Mesenchymal stem cell (in vitro differentiated cells and primary cell): ENCODE measurements around the gene ZNF627.
"Not testable (repeated sequence)": the region's sequence is repeated elsewhere in the genome, so short reads cannot be mapped to it uniquely, and the experiment has no call there.

ENCODE experiments used
- DNase-seq: peaks from one replicate; pipeline ENCODE4 v3.0.0-alpha.2; 2013
- H2AFZ ChIP-seq: one replicate; pipeline ENCODE4 v1.6.1; 2013; ENCODE audit warnings: low read depth, mild to moderate bottlenecking, control low read depth, inconsistent platforms, low read length, moderate library complexity
- H2AK5ac ChIP-seq: 2 replicates; pipeline ENCODE4 v1.6.1; 2013; ENCODE audit warnings: low read length, moderate library complexity, mild to moderate bottlenecking, inconsistent platforms; ENCODE audit not compliant: severe bottlenecking
- H2BK120ac ChIP-seq: one replicate; pipeline ENCODE4 v1.6.1; 2013; ENCODE audit warnings: low read depth, mild to moderate bottlenecking, inconsistent platforms, low read length, moderate library complexity
- H2BK12ac ChIP-seq, 2 experiments: one replicate each; pipeline ENCODE4 v1.6.1; 2013; ENCODE audit warnings: inconsistent platforms in 2 of 2, low read length in 2 of 2, mild to moderate bottlenecking in 2 of 2, moderate library complexity in 2 of 2, control low read depth in 1 of 2
- H2BK15ac ChIP-seq: one replicate; pipeline ENCODE4 v1.6.1; 2013; ENCODE audit warnings: mild to moderate bottlenecking, low read depth, inconsistent platforms; ENCODE audit not compliant: poor library complexity, severe bottlenecking
- H2BK5ac ChIP-seq: 2 replicates; pipeline ENCODE4 v1.6.1; 2013; ENCODE audit warnings: low read depth, mild to moderate bottlenecking, low read length, control low read depth, inconsistent platforms; ENCODE audit not compliant: poor library complexity, severe bottlenecking
- H3K14ac ChIP-seq, 2 experiments: one replicate each; pipeline ENCODE4 v1.6.1; 2013; ENCODE audit warnings: inconsistent platforms in 2 of 2, low read length in 2 of 2, control low read depth in 1 of 2, mild to moderate bottlenecking in 1 of 2, moderate library complexity in 1 of 2
- H3K18ac ChIP-seq, 2 experiments: one replicate each; pipeline ENCODE4 v1.6.1; 2013; ENCODE audit warnings: inconsistent platforms in 2 of 2, low read length in 2 of 2, control low read depth in 1 of 2, low read depth in 1 of 2, mild to moderate bottlenecking in 1 of 2
- H3K23ac ChIP-seq, 2 experiments: one replicate each; pipeline ENCODE4 v1.6.1; 2013; ENCODE audit warnings: inconsistent platforms in 2 of 2, low read length in 2 of 2, mild to moderate bottlenecking in 2 of 2, moderate library complexity in 2 of 2, control low read depth in 1 of 2
- H3K27ac ChIP-seq: 2 replicates; pipeline ENCODE4 v1.5.1; 2013; ENCODE audit warnings: mild to moderate bottlenecking, moderate library complexity, low read length, control low read depth, inconsistent platforms; ENCODE audit not compliant: poor library complexity, severe bottlenecking
- H3K27me3 ChIP-seq, 2 experiments: 2 replicates each; pipeline versions ENCODE4 v1.6.1 to v1.7.0; 2013; ENCODE audit warnings: low read length in 2 of 2, mild to moderate bottlenecking in 2 of 2, moderate library complexity in 2 of 2, control low read depth in 1 of 2, inconsistent platforms in 1 of 2; ENCODE audit not compliant: control insufficient read depth in 1 of 2, insufficient read depth in 1 of 2
- H3K36me3 ChIP-seq, 2 experiments: 2 replicates each; pipeline versions ENCODE4 v1.6.1 to v1.7.0; 2013; ENCODE audit warnings: low read length in 2 of 2, control low read depth in 1 of 2, inconsistent platforms in 1 of 2, low read depth in 1 of 2, mild to moderate bottlenecking in 1 of 2; ENCODE audit not compliant: insufficient read depth in 2 of 2, control insufficient read depth in 1 of 2
- H3K4ac ChIP-seq, 2 experiments: one replicate each; pipeline ENCODE4 v1.6.1; 2013; ENCODE audit warnings: inconsistent platforms in 2 of 2, low read length in 2 of 2, mild to moderate bottlenecking in 2 of 2, moderate library complexity in 2 of 2, control low read depth in 1 of 2, low read depth in 1 of 2
- H3K4me1 ChIP-seq: 2 replicates; pipeline ENCODE4 v1.6.1; 2013; ENCODE audit warnings: low read depth, low read length, control low read depth; ENCODE audit not compliant: control insufficient read depth, insufficient read depth
- H3K4me2 ChIP-seq: 2 replicates; pipeline ENCODE4 v1.6.1; 2013; ENCODE audit warnings: low read length, mild to moderate bottlenecking, inconsistent platforms; ENCODE audit not compliant: poor library complexity, severe bottlenecking
- H3K4me3 ChIP-seq, 2 experiments: 2 replicates each; pipeline versions ENCODE4 v1.5.1 to v1.7.0; 2013; ENCODE audit warnings: low read length in 2 of 2, mild to moderate bottlenecking in 2 of 2, control low read depth in 1 of 2, low read depth in 1 of 2; ENCODE audit not compliant: insufficient read depth in 1 of 2
- H3K79me1 ChIP-seq: replicated peaks from 2 replicates; pipeline ENCODE4 v1.6.1; 2013; ENCODE audit warnings: mild to moderate bottlenecking, control low read depth, low read length, inconsistent platforms; ENCODE audit not compliant: poor library complexity, severe bottlenecking
- H3K9ac ChIP-seq: 2 replicates; pipeline ENCODE4 v1.7.0; 2013; ENCODE audit warnings: mild to moderate bottlenecking, low read length, moderate library complexity
- H3K9me3 ChIP-seq: 2 replicates; pipeline ENCODE4 v1.7.0; 2013; ENCODE audit warnings: mild to moderate bottlenecking, low read length; ENCODE audit not compliant: control insufficient read depth
- H4K8ac ChIP-seq: one replicate; pipeline ENCODE4 v1.6.1; 2013; ENCODE audit warnings: inconsistent platforms, mild to moderate bottlenecking, low read length, moderate library complexity
- H4K91ac ChIP-seq: one replicate; pipeline ENCODE4 v1.6.1; 2013; ENCODE audit warnings: mild to moderate bottlenecking, low read length, inconsistent platforms
- WGBS: methylation state at CpG from one replicate; pipeline ENCODE4 v1.1.7; 2013; ENCODE audit warnings: mixed read lengths; 5-methylcytosine and 5-hydroxymethylcytosine counted together

The ZNF627 gene

DNA sequence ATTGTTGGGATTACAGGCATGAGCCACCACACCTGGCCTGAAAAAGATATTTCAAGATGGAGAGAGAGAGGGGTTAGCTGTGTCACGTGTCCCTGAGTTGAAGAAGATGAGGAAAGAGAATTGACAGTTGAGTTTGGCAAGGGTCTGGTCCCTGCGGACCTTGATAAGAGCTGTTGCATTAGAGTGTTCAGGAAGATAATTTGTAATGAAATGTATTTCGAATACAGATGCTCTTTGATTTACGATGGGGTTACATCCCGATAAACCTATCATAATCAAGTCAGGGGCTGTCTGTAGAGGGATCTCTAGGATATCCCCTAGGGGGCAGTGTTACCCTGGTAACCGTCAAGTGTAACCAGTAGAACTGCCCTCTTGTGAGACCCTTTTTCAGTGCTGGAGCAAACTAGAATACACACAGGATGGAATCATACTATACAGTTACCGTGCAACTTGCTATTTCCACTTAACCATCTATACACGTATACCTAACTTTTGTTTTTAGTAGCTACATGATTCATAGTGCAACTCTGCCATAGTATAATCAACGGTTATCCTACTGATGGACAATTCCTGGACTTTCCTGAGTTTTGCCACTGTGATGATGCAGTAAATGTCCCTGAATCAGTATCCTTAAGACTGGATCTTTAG, 36.8 kb upstream of the ZNF627 start:
- H3K4me1 ChIP-seq = peaks cover 9% of the 10 kb centered on the region
- peaks cover 13% of the 10 kb centered on the region for H3K79me1 ChIP-seq
- no peak overlapping the region for H3K27ac ChIP-seq
- no peak overlapping the region for H2BK120ac ChIP-seq
- H2BK15ac ChIP-seq = no peak overlapping the region
- H3K23ac ChIP-seq = no peak overlapping the region
- H3K4me3 ChIP-seq = peak overlapping the region in 1 of 2 experiments; percentile 99
- H3K18ac ChIP-seq = no peak overlapping the region
- H4K8ac ChIP-seq = no peak overlapping the region
- WGBS = 28% methylated on average over 9 of the region's 9 CpGs
- peaks cover 5 to 14% of the 10 kb centered on the region in 2 experiments for H3K36me3 ChIP-seq
- H3K4me2 ChIP-seq = no peak overlapping the region
- no peak overlapping the region for H2AFZ ChIP-seq
- no peaks in the 10 kb centered on the region for H3K9me3 ChIP-seq
- no peak overlapping the region for H2BK12ac ChIP-seq
- H2BK5ac ChIP-seq = no peak overlapping the region
- no peak overlapping the region for H4K91ac ChIP-seq
- H3K4ac ChIP-seq = no peak overlapping the region
- no peak overlapping the region for H2AK5ac ChIP-seq
- H3K14ac ChIP-seq = no peak overlapping the region
- DNase-seq = peak; percentile 82
- peak overlapping the region; percentile 96 for H3K9ac ChIP-seq
- no peaks in the 10 kb centered on the region for H3K27me3 ChIP-seq

GRCh38 chr19:11563532-11563931, 33.8 kb upstream of the ZNF627 start:
- no peak overlapping the region for H2AK5ac ChIP-seq
- H3K4me3 ChIP-seq = no peak overlapping the region
- 97% methylated on average over 8 of the region's 8 CpGs for WGBS
- no peak overlapping the region for H3K9ac ChIP-seq
- H4K8ac ChIP-seq = no peak overlapping the region
- peaks cover 4% of the 10 kb centered on the region for H3K79me1 ChIP-seq
- H3K14ac ChIP-seq = no peak overlapping the region
- no peak overlapping the region for H2BK5ac ChIP-seq
- no peak overlapping the region for H2BK120ac ChIP-seq
- H3K4ac ChIP-seq = no peak overlapping the region
- no peak overlapping the region for H3K4me2 ChIP-seq
- no peak overlapping the region for H3K23ac ChIP-seq
- H2BK12ac ChIP-seq = no peak overlapping the region
- DNase-seq = no peak
- no peak overlapping the region for H2AFZ ChIP-seq
- H3K27me3 ChIP-seq = no peaks in the 10 kb centered on the region
- H4K91ac ChIP-seq = no peak overlapping the region
- H3K36me3 ChIP-seq = no peaks in the 10 kb centered on the region
- no peak overlapping the region for H2BK15ac ChIP-seq
- H3K4me1 ChIP-seq = peaks cover 4% of the 10 kb centered on the region
- no peaks in the 10 kb centered on the region for H3K9me3 ChIP-seq
- no peak overlapping the region for H3K27ac ChIP-seq
- H3K18ac ChIP-seq = no peak overlapping the region

DNA sequence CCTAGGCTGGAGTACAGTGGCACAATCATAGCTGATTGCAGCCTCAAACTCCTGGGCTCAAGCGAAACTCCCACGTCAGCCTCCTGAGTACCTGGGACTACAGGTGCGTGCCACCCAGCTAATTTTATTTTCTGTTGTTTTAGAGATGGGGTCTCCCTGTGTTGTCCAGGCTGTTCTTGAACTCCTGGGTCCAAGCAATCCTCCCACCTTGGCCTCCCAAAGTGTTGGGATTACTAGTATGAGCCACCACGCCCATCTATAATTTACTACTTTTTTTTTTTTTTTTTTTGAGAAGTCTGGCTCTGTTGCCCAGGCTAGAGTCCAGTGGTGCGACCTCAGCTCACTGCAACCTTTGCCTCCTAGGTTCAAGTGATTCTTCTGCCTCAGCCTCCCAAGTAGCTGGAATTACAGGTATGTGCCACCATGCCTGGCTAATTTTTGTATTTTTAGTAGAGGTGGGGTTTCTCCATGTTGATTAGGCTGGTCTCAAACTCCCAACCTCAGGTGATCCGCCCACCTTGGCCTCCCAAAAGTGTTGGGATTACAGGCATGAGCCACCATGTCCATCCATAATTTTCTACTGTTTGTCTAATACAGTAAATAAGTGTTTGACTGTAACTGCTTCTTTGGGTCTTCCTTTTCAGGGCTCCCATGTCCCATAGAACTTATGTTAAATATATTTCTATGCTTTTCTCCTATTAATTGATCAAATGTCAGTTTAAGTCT, 33.0 kb upstream of the ZNF627 start:
- H2BK5ac ChIP-seq, H2BK15ac ChIP-seq, H2AFZ ChIP-seq, H3K4me1 ChIP-seq, H2BK12ac ChIP-seq, H3K4ac ChIP-seq, H3K36me3 ChIP-seq, H2BK120ac ChIP-seq, H3K23ac ChIP-seq, DNase-seq, H3K27me3 ChIP-seq, H3K4me2 ChIP-seq, H3K14ac ChIP-seq, H4K8ac ChIP-seq, H3K27ac ChIP-seq, H2AK5ac ChIP-seq, H3K9ac ChIP-seq, H4K91ac ChIP-seq, H3K9me3 ChIP-seq, H3K79me1 ChIP-seq, H3K18ac ChIP-seq, H3K4me3 ChIP-seq: not testable (repeated sequence)
- 91% methylated on average over 5 of the region's 6 CpGs for WGBS

DNA sequence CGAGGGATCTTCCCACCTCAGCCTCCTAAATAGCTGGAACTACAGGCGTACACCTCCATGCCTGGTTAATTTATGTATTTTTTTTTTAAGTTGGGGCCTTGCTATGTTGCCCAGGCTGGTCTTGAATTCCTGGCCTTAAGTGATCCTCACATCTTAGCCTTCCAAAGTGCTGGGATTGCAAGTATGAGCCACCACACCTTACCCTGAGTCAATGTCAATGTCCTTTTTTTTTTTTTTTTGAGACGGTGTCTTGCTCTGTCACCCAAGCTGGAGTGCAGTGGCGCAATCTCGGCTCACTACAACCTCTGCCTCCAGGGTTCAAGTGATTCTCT, 31.7 kb upstream of the ZNF627 start:
- H3K9ac ChIP-seq, H4K8ac ChIP-seq, H3K36me3 ChIP-seq, H2AFZ ChIP-seq, H3K4me2 ChIP-seq, H3K23ac ChIP-seq, H2AK5ac ChIP-seq, H4K91ac ChIP-seq, H3K18ac ChIP-seq, DNase-seq, H3K79me1 ChIP-seq, H3K14ac ChIP-seq, H2BK12ac ChIP-seq, H3K4me3 ChIP-seq, H2BK5ac ChIP-seq, H3K4ac ChIP-seq, H3K4me1 ChIP-seq, H2BK15ac ChIP-seq, H3K9me3 ChIP-seq, H3K27me3 ChIP-seq, H3K27ac ChIP-seq, H2BK120ac ChIP-seq: not testable (repeated sequence)
- WGBS = 84% methylated on average over 4 of the region's 5 CpGs
